NCI-H1417 (cell line): ENCODE measurements around the gene SNTB2.

ENCODE experiments used
- DNase-seq, 3 experiments: peaks; one replicate each; lab custom pipeline; 2025; lab: John Stamatoyannopoulos, UW

SNTB2 gene

GRCh38 chr16:69318911-69319289 lies 131.9 kb downstream of the SNTB2 start:
- DNase-seq: no peak

- no peak for DNase-seq
Measured at GRCh38 chr16:69319381-69319780, 132.4 kb downstream of the SNTB2 start.

- no peak for DNase-seq
Measured at GRCh38 chr16:69319826-69320739, 133.1 kb downstream of the SNTB2 start.

GRCh38 chr16:69320740-69321073 lies 133.7 kb downstream of the SNTB2 start:
- no peak for DNase-seq

GRCh38 chr16:69321080-69321479 lies 134.1 kb downstream of the SNTB2 start:
- DNase-seq: no peak

- DNase-seq: no peak
Measured at GRCh38 chr16:69322343-69322742, 135.4 kb downstream of the SNTB2 start.

GRCh38 chr16:69323415-69323814 lies 136.5 kb downstream of the SNTB2 start:
- DNase-seq: no peak

GRCh38 chr16:69324013-69324531 lies 137.1 kb downstream of the SNTB2 start:
- no peak for DNase-seq

- no peak for DNase-seq
Measured at GRCh38 chr16:69324585-69325253, 137.8 kb downstream of the SNTB2 start.

GRCh38 chr16:69325784-69326171 lies 138.8 kb downstream of the SNTB2 start:
- no peak for DNase-seq

GRCh38 chr16:69326172-69326873 lies 139.4 kb downstream of the SNTB2 start:
- no peak for DNase-seq

- DNase-seq: no peak
Measured at GRCh38 chr16:69327585-69328310, 140.8 kb downstream of the SNTB2 start.

- DNase-seq: peak in 1 of 3 experiments; percentile 23
Measured at GRCh38 chr16:69328854-69329316, 141.9 kb downstream of the SNTB2 start.

GRCh38 chr16:69329369-69330285 lies 142.7 kb downstream of the SNTB2 start:
- peak in 2 of 3 experiments; percentile 24 to 79 for DNase-seq

GRCh38 chr16:69330286-69331109 lies 143.5 kb downstream of the SNTB2 start, which contains the start of gene PDF:
Gene PDF (minus strand): TSS chr16:69330588. CDS start chr16:69330570, 18 bp downstream.
- DNase-seq: peak; percentile 87 to 94 (median 93)

GRCh38 chr16:69334696-69335095 lies 147.7 kb downstream of the SNTB2 start:
- no peak for DNase-seq

GRCh38 chr16:69338557-69339288 lies 151.8 kb downstream of the SNTB2 start:
- DNase-seq: no peak

GRCh38 chr16:69339289-69340094 lies 152.5 kb downstream of the SNTB2 start, which contains the start of the genes COG8 and NIP7:
Gene COG8 (minus strand): TSS chr16:69339564. CDS start chr16:69339552, 12 bp downstream.
Gene NIP7 (plus strand): TSS chr16:69339772. CDS start chr16:69339830, 58 bp downstream.
- DNase-seq: peak; percentile 93 to 99 (median 94)
